ENCODE data around the gene ARHGEF7.
A peak's percentile ranks its signal among the peaks of the same experiment; 100 is the strongest.

The ARHGEF7 gene

GRCh38 chr13:111228262-111229144 lies 113.4 kb downstream of the ARHGEF7 start:
- DNase-seq: no peak

DNA sequence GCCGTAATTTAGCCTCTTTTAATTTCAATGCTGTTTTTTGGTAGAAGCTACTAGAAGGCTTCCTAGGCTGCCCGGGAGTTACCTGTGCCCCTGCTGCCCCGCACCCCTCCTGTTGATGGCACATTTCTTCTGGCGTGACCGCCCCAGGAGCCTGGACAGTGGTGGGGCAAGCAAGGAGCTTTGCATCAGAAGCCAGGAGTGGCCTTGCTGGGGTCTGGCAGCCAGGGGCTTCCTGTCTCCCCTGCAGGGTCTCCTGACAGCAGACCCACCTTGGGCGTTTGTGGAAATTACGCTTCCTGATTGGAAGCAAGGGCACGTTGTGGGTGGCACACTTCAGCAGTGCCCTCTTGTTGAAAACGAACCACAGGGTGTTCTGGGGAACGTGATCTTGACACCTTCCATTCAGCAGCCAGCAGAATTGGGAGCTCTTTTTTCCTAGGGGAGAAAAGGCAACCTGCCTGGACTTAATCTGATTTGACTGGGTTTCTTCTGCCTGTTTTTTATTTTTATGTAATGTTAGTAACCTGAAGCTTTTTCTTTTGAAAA lies 115.3 kb downstream of the ARHGEF7 start:
- no peak for DNase-seq

GRCh38 chr13:111232191-111232590 lies 117.1 kb downstream of the ARHGEF7 start:
- no peak for DNase-seq

GRCh38 chr13:111233080-111233479 lies 118.0 kb downstream of the ARHGEF7 start:
- no peak for DNase-seq

- no peak for DNase-seq
Observed at GRCh38 chr13:111239764-111240670, 124.9 kb downstream of the ARHGEF7 start.

- DNase-seq: no peak
Observed at GRCh38 chr13:111241006-111241755, 126.1 kb downstream of the ARHGEF7 start.

- DNase-seq: no peak
Observed at GRCh38 chr13:111241862-111242261, 126.8 kb downstream of the ARHGEF7 start.

DNA sequence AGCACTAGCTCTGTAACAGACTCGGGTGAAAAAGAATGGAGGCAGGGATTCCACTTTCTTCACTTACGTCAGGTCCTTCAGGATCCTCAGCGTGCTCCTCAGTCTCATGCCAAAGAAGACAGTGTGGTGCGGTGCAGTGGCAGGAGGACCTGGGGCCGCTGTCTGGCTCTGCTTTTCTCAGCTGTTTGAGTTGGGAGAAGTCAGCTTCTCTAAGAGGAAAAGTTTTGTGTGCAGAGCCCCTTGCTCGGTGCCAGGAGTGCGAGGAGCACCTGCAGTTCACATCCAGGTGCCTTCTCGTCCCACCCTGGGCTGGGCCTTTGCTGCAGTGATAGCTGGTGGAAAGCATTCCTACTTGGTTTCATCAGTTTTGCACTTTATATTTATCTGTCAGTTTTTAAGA lies 127.5 kb downstream of the ARHGEF7 start:
- no peak for DNase-seq

- DNase-seq: no peak
Observed at GRCh38 chr13:111243981-111244380, 128.9 kb downstream of the ARHGEF7 start.

- peak in 1 of 5 experiments; percentile 35 for DNase-seq
Observed at GRCh38 chr13:111245576-111246384, 130.7 kb downstream of the ARHGEF7 start.

DNA sequence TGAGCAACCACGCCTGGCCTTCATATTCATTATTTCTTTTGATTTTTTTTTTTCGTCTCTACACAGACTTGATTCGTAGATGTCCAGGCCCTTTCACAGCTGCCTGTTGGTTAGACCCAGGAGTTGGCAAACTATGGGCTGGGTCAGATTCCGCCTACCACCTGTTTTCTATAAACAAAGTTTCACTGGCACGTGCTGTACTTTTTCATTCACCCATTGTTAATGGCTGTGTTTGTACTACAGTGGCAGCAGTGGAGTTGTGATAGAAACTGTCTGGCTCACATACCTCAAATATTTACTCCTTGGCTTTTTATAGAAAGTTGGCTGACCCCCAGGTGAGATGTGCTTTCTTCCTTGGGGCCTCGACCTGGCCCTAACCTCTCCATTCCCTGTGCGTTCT lies 132.4 kb downstream of the ARHGEF7 start:
- DNase-seq: no peak

GRCh38 chr13:111248822-111249221 lies 133.7 kb downstream of the ARHGEF7 start:
- no peak for DNase-seq

GRCh38 chr13:111249637-111250360 lies 134.7 kb downstream of the ARHGEF7 start:
- DNase-seq: no peak

- no peak for DNase-seq
Observed at GRCh38 chr13:111251646-111252445, 136.7 kb downstream of the ARHGEF7 start.

DNA sequence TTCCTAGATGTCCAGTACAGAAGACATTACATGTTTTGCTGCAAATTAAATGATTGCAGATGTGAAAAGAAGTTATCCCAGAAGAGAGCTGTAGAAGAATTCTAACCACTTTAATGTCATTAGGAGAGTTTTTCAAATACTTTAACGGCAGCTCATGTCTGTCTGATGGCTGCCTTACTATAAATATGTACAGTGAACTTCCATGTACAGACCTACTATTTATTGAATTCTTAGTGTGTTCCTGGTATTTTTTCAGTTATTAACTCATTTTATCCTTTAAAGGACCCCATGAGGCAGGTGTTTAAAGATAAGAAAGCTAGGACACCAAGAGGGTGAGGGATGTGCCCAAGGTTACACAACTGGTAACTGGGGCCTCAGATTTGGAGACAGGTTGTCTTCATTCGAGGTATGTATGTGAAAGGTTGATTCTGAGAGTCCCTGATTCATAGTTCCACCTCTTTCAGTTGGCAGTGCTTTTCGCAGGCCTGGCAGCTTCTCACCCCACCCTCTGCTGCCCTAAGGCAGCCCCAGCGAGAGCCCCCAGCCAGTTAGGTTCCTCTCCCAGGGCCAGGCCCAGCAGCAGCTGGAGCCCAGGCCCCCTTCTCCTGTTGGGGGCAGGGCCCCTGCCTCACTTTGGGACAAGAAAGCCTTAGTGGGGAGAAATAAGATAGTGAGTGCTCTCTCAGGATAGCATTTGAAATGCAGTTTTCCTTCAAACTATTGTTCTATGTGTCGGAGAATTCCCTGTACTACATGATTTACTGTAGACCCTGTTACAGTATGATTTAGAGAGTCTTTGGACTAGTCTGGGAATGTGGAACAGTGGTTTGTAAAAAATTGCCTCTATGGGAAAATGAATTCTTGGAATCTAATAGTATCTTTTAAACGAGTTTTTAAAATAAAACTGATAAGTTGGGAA lies 137.6 kb downstream of the ARHGEF7 start:
- DNase-seq: no peak

DNA sequence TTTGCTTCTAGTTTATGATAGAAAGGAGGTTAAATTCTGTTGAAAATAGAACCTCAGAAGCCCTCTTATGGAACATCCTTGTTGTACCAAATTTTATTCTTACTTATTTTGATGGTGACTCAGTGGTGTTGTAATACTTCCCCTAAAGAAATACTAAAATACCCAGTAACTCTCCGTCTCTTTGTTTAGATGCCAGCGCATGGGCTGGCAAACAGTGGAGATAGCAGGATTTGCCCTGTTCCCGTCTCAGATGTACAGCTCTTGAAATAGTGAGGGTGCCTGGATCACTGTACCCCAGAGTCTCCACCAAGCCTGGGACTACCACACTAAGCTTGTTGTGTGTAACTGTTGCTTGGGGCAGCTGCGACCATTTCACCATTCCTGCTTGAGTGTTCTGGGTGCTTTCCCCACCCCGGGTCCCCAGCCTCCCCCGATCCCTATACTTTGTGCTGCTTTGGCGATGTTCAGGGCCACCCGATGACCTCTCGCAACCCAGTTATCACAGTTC lies 138.3 kb downstream of the ARHGEF7 start:
- no peak for DNase-seq

DNA sequence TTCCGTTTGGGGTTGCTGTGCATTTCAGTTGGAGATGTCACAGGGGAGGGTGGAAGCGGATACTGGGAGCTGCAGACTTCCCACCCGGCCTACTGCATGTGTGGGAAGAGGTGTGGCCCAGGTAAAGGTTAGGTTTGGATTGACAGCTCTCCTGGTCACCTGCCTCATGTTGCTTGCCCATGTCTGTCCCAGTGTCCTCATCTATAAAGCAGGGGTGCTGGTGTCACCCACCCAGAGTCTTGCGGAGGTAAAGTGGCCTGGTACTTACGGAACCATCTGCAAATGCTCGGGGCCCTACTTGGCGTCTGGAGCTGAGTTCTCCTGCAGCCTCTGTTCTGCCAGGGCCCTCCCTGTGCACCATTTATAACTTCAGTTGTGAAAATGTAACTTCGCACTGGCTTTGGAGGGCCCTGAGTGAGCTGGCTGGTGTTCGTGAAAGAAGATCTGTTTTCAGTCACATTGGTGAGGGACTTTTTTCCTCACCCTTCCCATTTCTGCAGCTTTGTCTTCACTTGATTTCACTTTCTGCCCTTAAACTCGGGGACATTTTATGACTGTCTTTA lies 140.2 kb downstream of the ARHGEF7 start:
- DNase-seq: no peak

- DNase-seq: no peak
Observed at GRCh38 chr13:111256458-111256857, 141.3 kb downstream of the ARHGEF7 start.

Data from T-helper 2 cell (primary cell).